ENCODE data around the gene H19.

H19 gene

GRCh38 chr11:1949922-1950321, 47.7 kb downstream of the H19 start:
- no peak overlapping the region for H3K4me3 ChIP-seq (replicated peaks; ENCODE audit: low read depth, low read length)
- no peak for TF ChIP-seq CTCF (IDR thresholded peaks at IDR 0.05; ENCODE audit: low read length, missing control alignments)
- no peak for DNase-seq (ENCODE audit: low read depth)

- DNase-seq (ENCODE audit: low read depth): no peak
- TF ChIP-seq CTCF (IDR thresholded peaks at IDR 0.05; ENCODE audit: low read length, missing control alignments): no peak
- no peak overlapping the region for H3K4me3 ChIP-seq (replicated peaks; ENCODE audit: low read depth, low read length)
Observed at GRCh38 chr11:1949302-1949701, 48.3 kb downstream of the H19 start.

GRCh38 chr11:1948389-1948788, 49.3 kb downstream of the H19 start:
- H3K4me3 ChIP-seq (replicated peaks; ENCODE audit: low read depth, low read length): no peak overlapping the region
- no peak for DNase-seq (ENCODE audit: low read depth)
- no peak for TF ChIP-seq CTCF (IDR thresholded peaks at IDR 0.05; ENCODE audit: low read length, missing control alignments)

GRCh38 chr11:1947592-1948237, 49.9 kb downstream of the H19 start:
- no peak for TF ChIP-seq CTCF (IDR thresholded peaks at IDR 0.05; ENCODE audit: low read length, missing control alignments)
- DNase-seq (ENCODE audit: low read depth): no peak
- no peak overlapping the region for H3K4me3 ChIP-seq (replicated peaks; ENCODE audit: low read depth, low read length)

GRCh38 chr11:1946812-1947484, 50.7 kb downstream of the H19 start, which contains the start of gene MRPL23:
Gene MRPL23, plus strand, starts transcription at chr11:1947332. Its CDS starts 31 bp downstream, at chr11:1947363.
- no peak within 1 kb of the TSS for H3K4me3 ChIP-seq (replicated peaks; ENCODE audit: low read depth, low read length)
- no peak for TF ChIP-seq CTCF (IDR thresholded peaks at IDR 0.05; ENCODE audit: low read length, missing control alignments)
- DNase-seq (ENCODE audit: low read depth): no peak
